Stomach smooth muscle (tissue), 2 donors: Measurements from ENCODE around the gene NT5DC2.
A peak's percentile ranks its signal among the peaks of the same experiment; 100 is the strongest.

Source experiments
- H3K27ac ChIP-seq: one replicate; pipeline ENCODE4 v1.7.0; 2013; ENCODE audit warnings: mild to moderate bottlenecking, low read length, inconsistent platforms
- H3K27me3 ChIP-seq, 2 donors: one replicate each; pipeline ENCODE4 v1.7.0; 2013; ENCODE audit warnings: low read length in 2 of 2; ENCODE audit not compliant: insufficient read depth in 2 of 2, control insufficient read depth in 1 of 2
- H3K36me3 ChIP-seq, 2 donors: one replicate each; pipeline ENCODE4 v1.7.0; 2013; ENCODE audit warnings: low read length in 2 of 2; ENCODE audit not compliant: control insufficient read depth in 2 of 2, insufficient read depth in 2 of 2
- H3K4me1 ChIP-seq: one replicate; pipeline ENCODE4 v1.7.0; 2013; ENCODE audit warnings: low read length; ENCODE audit not compliant: control insufficient read depth, insufficient read depth
- H3K4me3 ChIP-seq, 2 donors: one replicate each; pipeline ENCODE4 v1.7.0; 2013; ENCODE audit warnings: low read length in 2 of 2
- H3K9ac ChIP-seq, 2 donors: one replicate each; pipeline ENCODE4 v1.7.0; 2013; ENCODE audit warnings: low read length in 2 of 2, mild to moderate bottlenecking in 1 of 2
- H3K9me3 ChIP-seq, 2 donors: one replicate each; pipeline ENCODE4 v1.7.0; 2013; ENCODE audit warnings: low read length in 2 of 2; ENCODE audit not compliant: control insufficient read depth in 2 of 2
- donor health status: healthy.
- donor health status: Pancreatic carcinoma.

The NT5DC2 gene

GRCh38 chr3:52503788-52504424 is 29.8 kb downstream of the NT5DC2 start:
- H3K4me3 ChIP-seq: no peak overlapping the region
- no peak overlapping the region for H3K9ac ChIP-seq
- H3K9me3 ChIP-seq: no peaks in the 10 kb centered on the region
- no peaks in the 10 kb centered on the region for H3K4me1 ChIP-seq
- H3K27ac ChIP-seq: no peak overlapping the region
- no peaks in the 10 kb centered on the region for H3K27me3 ChIP-seq
- no peaks in the 10 kb centered on the region for H3K36me3 ChIP-seq

- H3K27me3 ChIP-seq: no peaks in the 10 kb centered on the region
- no peak overlapping the region for H3K27ac ChIP-seq
- H3K9me3 ChIP-seq: no peaks in the 10 kb centered on the region
- no peak overlapping the region for H3K4me3 ChIP-seq
- no peak overlapping the region for H3K9ac ChIP-seq
- H3K36me3 ChIP-seq: no peaks in the 10 kb centered on the region
- H3K4me1 ChIP-seq: peaks cover 3% of the 10 kb centered on the region
Measured at GRCh38 chr3:52502808-52503350, 30.8 kb downstream of the NT5DC2 start.

GRCh38 chr3:52502001-52502400 is 31.7 kb downstream of the NT5DC2 start:
- Histone ChIP-seq H3K4me1 (peaks cover 3% of the 10 kb centered on the region), H3K27ac (no peak overlapping the region), H3K27me3 (no peaks in the 10 kb centered on the region), H3K9ac (no peak overlapping the region), H3K4me3 (no peak overlapping the region), H3K36me3 (no peaks in the 10 kb centered on the region), H3K9me3 (no peaks in the 10 kb centered on the region)

- H3K27ac ChIP-seq: no peak overlapping the region
Measured at GRCh38 chr3:52501046-52501445, 32.6 kb downstream of the NT5DC2 start.

GRCh38 chr3:52498137-52499054 is 35.3 kb downstream of the NT5DC2 start:
- peak overlapping the region in 1 of 2 donors; percentile 15 for H3K4me3 ChIP-seq

More at GRCh38 chr3:52501046-52501445, 32.6 kb downstream of the NT5DC2 start:
- H3K36me3 ChIP-seq: no peaks in the 10 kb centered on the region
- no peaks in the 10 kb centered on the region for H3K9me3 ChIP-seq
- H3K4me1 ChIP-seq: peaks cover 3% of the 10 kb centered on the region
- no peak overlapping the region for H3K4me3 ChIP-seq
- H3K9ac ChIP-seq: no peak overlapping the region
- no peaks in the 10 kb centered on the region for H3K27me3 ChIP-seq

GRCh38 chr3:52495777-52496602 is 37.7 kb downstream of the NT5DC2 start:
- Histone ChIP-seq H3K4me1 (peaks cover 7% of the 10 kb centered on the region), H3K9me3 (no peaks in the 10 kb centered on the region), H3K27ac (no peak overlapping the region), H3K9ac (no peak overlapping the region), H3K4me3 (peak overlapping the region in 1 of 2 donors; percentile 40), H3K36me3 (peaks cover 11 to 18% of the 10 kb centered on the region in 2 donors), H3K27me3 (no peaks in the 10 kb centered on the region)

More at GRCh38 chr3:52498137-52499054, 35.3 kb downstream of the NT5DC2 start:
- H3K27ac ChIP-seq: no peak overlapping the region
- no peaks in the 10 kb centered on the region for H3K9me3 ChIP-seq
- no peaks in the 10 kb centered on the region for H3K27me3 ChIP-seq
- no peaks in the 10 kb centered on the region for H3K36me3 ChIP-seq
- peaks cover 7% of the 10 kb centered on the region for H3K4me1 ChIP-seq
- H3K9ac ChIP-seq: no peak overlapping the region

GRCh38 chr3:52494886-52495495 is 38.7 kb downstream of the NT5DC2 start, which contains the start of gene STAB1:
TSS of gene STAB1 (plus strand) at chr3:52495338. CDS start at chr3:52495414, 76 bp downstream.
- H3K27ac ChIP-seq: no peak within 1 kb of the TSS
- H3K36me3 ChIP-seq: peaks cover 21 to 26% of the 10 kb centered on the region in 2 donors
- H3K4me3 ChIP-seq: peak within 1 kb of the TSS in 1 of 2 donors; percentile 40
- no peaks in the 10 kb centered on the region for H3K27me3 ChIP-seq
- H3K9me3 ChIP-seq: no peaks in the 10 kb centered on the region
- peaks cover 9% of the 10 kb centered on the region for H3K4me1 ChIP-seq
- H3K9ac ChIP-seq: no peak within 1 kb of the TSS

- Histone ChIP-seq H3K9ac (no peak overlapping the region), H3K4me3 (no peak overlapping the region), H3K27me3 (no peaks in the 10 kb centered on the region), H3K36me3 (peaks cover 27 to 31% of the 10 kb centered on the region in 2 donors), H3K4me1 (peaks cover 9% of the 10 kb centered on the region), H3K27ac (no peak overlapping the region), H3K9me3 (no peaks in the 10 kb centered on the region)
Measured at GRCh38 chr3:52494445-52494844, 39.2 kb downstream of the NT5DC2 start.

GRCh38 chr3:52493232-52494017 is 40.2 kb downstream of the NT5DC2 start:
- Histone ChIP-seq H3K36me3 (peaks cover 31 to 37% of the 10 kb centered on the region in 2 donors), H3K4me3 (no peak overlapping the region), H3K9me3 (no peaks in the 10 kb centered on the region), H3K9ac (no peak overlapping the region), H3K27ac (no peak overlapping the region), H3K27me3 (no peaks in the 10 kb centered on the region), H3K4me1 (peaks cover 9% of the 10 kb centered on the region)
